Measurements from ENCODE around the gene TCP10L.

DNA sequence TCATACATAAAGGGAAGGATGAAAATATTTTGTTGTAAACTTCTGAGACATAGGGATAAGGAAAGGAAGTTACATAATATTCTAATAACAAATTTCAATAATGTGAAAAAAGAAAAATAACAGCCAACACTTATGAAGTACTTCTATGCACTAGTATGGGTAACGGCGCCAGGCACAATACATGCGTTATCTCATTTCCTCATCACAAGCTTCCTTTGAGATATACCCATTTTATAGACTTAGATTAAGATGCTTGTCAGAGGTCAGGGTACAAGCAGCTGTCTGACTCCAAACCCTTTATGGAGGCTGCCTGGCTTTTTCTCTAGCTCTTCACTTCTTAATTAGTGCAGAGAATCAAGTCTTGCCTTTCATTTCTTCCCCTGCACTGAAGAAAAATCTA is 41.3 kb downstream of the TCP10L start:
- no peak for TF ChIP-seq EZH2 (optimal IDR thresholded peaks at IDR 0.05; ENCODE audit: low read depth, low read length)
- TF ChIP-seq EZH2phosphoT487 (IDR thresholded peaks at IDR 0.05; ENCODE audit: low read length) = no peak

All from MM.1S (cell line).